ENCODE data around the gene CELF2. TPM values are rescaled to one million over a fixed set of nuclear protein-coding genes. Genes with fewer than 3 reads are reported as not detected.

Gene CELF2
- total RNA-seq, 4 donors from 2014 or later = 27.0 to 44.1 (median 31.3) TPM

- intact Hi-C loops (cut with DNase I; ENCODE audit: low total_unique reads) (no loop called here), in situ Hi-C loops (cut with MboI; ENCODE audit: low pct_ligation_motif_present in 1 of 4, low pct_unique_long_range_greater_than_20kb in 1 of 4, low sequenced_read_pairs in 3 of 4) (no loop called here)
- no peaks in the 10 kb centered on the region for H3K9me3 ChIP-seq
- no peak for DNase-seq
- 78% methylated on average over 7 of the region's 7 CpGs; no CpG with 5 or more reads in 1 of the 2 donors for WGBS, 2 donors (ENCODE audit: low coverage in 1 of 2)
- H3K36me3 ChIP-seq = no peaks in the 10 kb centered on the region
- TF ChIP-seq CTCF (IDR thresholded peaks at IDR 0.05) (no peak), POLR2A (IDR thresholded peaks at IDR 0.05) (no peak), POLR2AphosphoS5 (IDR thresholded peaks at IDR 0.05) (no peak), EP300 (IDR thresholded peaks at IDR 0.05; ENCODE audit: low read depth) (no peak)
- H3K27me3 ChIP-seq = no peaks in the 10 kb centered on the region
- H3K4me3 ChIP-seq = no peak overlapping the region
- H3K4me1 ChIP-seq = peaks cover 0 to 6% (median 3%) of the 10 kb centered on the region in 4 donors
- peak overlapping the region in 1 of 4 donors; percentile 59 for H3K27ac ChIP-seq
Observed at GRCh38 chr10:11227103-11227502, 209.4 kb downstream of the CELF2 start.

- in situ Hi-C loops (cut with MboI; ENCODE audit: low pct_ligation_motif_present in 1 of 4, low pct_unique_long_range_greater_than_20kb in 1 of 4, low sequenced_read_pairs in 3 of 4) = no loop called here
- intact Hi-C loops (cut with DNase I; ENCODE audit: low total_unique reads) = no loop called here
- Histone ChIP-seq H3K27ac (no peak overlapping the region), H3K36me3 (no peaks in the 10 kb centered on the region), H3K27me3 (no peaks in the 10 kb centered on the region), H3K9me3 (no peaks in the 10 kb centered on the region), H3K4me3 (no peak overlapping the region), H3K4me1 (peaks cover 0 to 8% (median 3%) of the 10 kb centered on the region in 4 donors)
- no peak for DNase-seq
- TF ChIP-seq POLR2A (IDR thresholded peaks at IDR 0.05) = no peak
- TF ChIP-seq POLR2AphosphoS5 (IDR thresholded peaks at IDR 0.05) = no peak
- TF ChIP-seq CTCF (IDR thresholded peaks at IDR 0.05) = no peak
- TF ChIP-seq EP300 (IDR thresholded peaks at IDR 0.05; ENCODE audit: low read depth) = no peak
- 90 to 100% methylated on average over 5 of the region's 5 CpGs for WGBS, 2 donors (ENCODE audit: low coverage in 1 of 2)
Observed at GRCh38 chr10:11229893-11230292, 212.2 kb downstream of the CELF2 start.

GRCh38 chr10:11230498-11231167 is 213.0 kb downstream of the CELF2 start:
- TF ChIP-seq POLR2A (IDR thresholded peaks at IDR 0.05) (no peak), CTCF (IDR thresholded peaks at IDR 0.05) (no peak), POLR2AphosphoS5 (IDR thresholded peaks at IDR 0.05) (no peak), EP300 (IDR thresholded peaks at IDR 0.05; ENCODE audit: low read depth) (no peak)

GRCh38 chr10:11231285-11231684 is 213.6 kb downstream of the CELF2 start:
- H3K4me3 ChIP-seq = no peak overlapping the region
- intact Hi-C loops (cut with DNase I; ENCODE audit: low total_unique reads) (no loop called here), in situ Hi-C loops (cut with MboI; ENCODE audit: low pct_ligation_motif_present in 1 of 4, low pct_unique_long_range_greater_than_20kb in 1 of 4, low sequenced_read_pairs in 3 of 4) (no loop called here)
- no peaks in the 10 kb centered on the region for H3K27me3 ChIP-seq
- no peak overlapping the region for H3K27ac ChIP-seq
- 86 to 100% methylated on average over 1 to 3 of the region's 3 CpGs for WGBS, 2 donors (ENCODE audit: low coverage in 1 of 2)
- no peaks in the 10 kb centered on the region for H3K36me3 ChIP-seq
- no peak for TF ChIP-seq CTCF (IDR thresholded peaks at IDR 0.05)
- H3K9me3 ChIP-seq = no peaks in the 10 kb centered on the region
- no peak for DNase-seq
- peaks cover 3 to 14% (median 8%) of the 10 kb centered on the region in 4 donors for H3K4me1 ChIP-seq

More at GRCh38 chr10:11230498-11231167, 213.0 kb downstream of the CELF2 start:
- Histone ChIP-seq H3K27ac (no peak overlapping the region), H3K4me3 (no peak overlapping the region), H3K27me3 (no peaks in the 10 kb centered on the region), H3K36me3 (no peaks in the 10 kb centered on the region), H3K4me1 (peaks cover 0 to 11% (median 5%) of the 10 kb centered on the region in 4 donors), H3K9me3 (no peaks in the 10 kb centered on the region)
- DNase-seq = no peak
- intact Hi-C loops (cut with DNase I; ENCODE audit: low total_unique reads) = no loop called here
- in situ Hi-C loops (cut with MboI; ENCODE audit: low pct_ligation_motif_present in 1 of 4, low pct_unique_long_range_greater_than_20kb in 1 of 4, low sequenced_read_pairs in 3 of 4) = no loop called here
- 81 to 82% methylated on average over 4 to 5 of the region's 5 CpGs for WGBS, 2 donors (ENCODE audit: low coverage in 1 of 2)
